HepG2 (cell line): ENCODE measurements around the gene COPZ1. TPM values are rescaled to one million over a fixed set of nuclear protein-coding genes. Genes with fewer than 3 reads are reported as not detected.

Source experiments
- ATAC-seq: fragments of 200-7000 bp; cut with Tn5 transposase; 3 replicates; pipeline ENCODE4 v1.9.1; 2020; ENCODE audit warnings: mild to moderate bottlenecking, moderate library complexity
- BruUV-seq: library from RNA; stranded (reverse); fragments of 400-500 nt; replicated peaks from 2 replicates; lab custom pipeline; 2021; lab: Mats Ljungman, UMichigan
- CTCF ChIA-PET: fragments of 300-600 bp; formaldehyde crosslinking; extraction: SDS; loops from one replicate; lab custom pipeline; 2021; ENCODE audit warnings: low total read pairs, inconsistent platforms, low intra/inter-chr PET ratio; lab: Yijun Ruan, JAX
- POLR2A ChIA-PET: fragments of 350-600 bp; sonication (Branson Sonifier 250); formaldehyde crosslinking; loops from one replicate; lab custom pipeline; 2020; ENCODE audit warnings: antibody characterized with exemption, inconsistent platforms; lab: Yijun Ruan, JAX
- DNase-seq: peaks from one replicate; pipeline ENCODE4 v3.0.0-alpha.2; 2015; ENCODE audit warnings: low spot score
- FAIRE-seq: peaks from 3 replicates; lab custom pipeline; 2011; peaks lifted over from hg19 to GRCh38; lab: Jason Lieb, UNC
- H2AFZ ChIP-seq: one replicate; pipeline ENCODE4 v1.6.1; 2011; ENCODE audit warnings: low read length, inconsistent platforms
- H3K27ac ChIP-seq: fragments of 300-600 bp; 3 replicates; pipeline ENCODE4 v1.8.0; 2011; ENCODE audit warnings: mixed run types, mild to moderate bottlenecking, mixed read lengths, low read length, inconsistent platforms; ENCODE audit not compliant: insufficient read depth; ENCODE audit errors: extremely low read length
- H3K27me3 ChIP-seq, 2 experiments: fragments of 200-600 bp in 1 of 2; 2 replicates in 1 of 2; 3 replicates in 1 of 2; pipeline versions ENCODE4 v1.6.0 to v1.8.0; 2011; ENCODE audit warnings: low read length in 2 of 2, mild to moderate bottlenecking in 2 of 2, moderate library complexity in 2 of 2, inconsistent platforms in 1 of 2; ENCODE audit not compliant: insufficient read depth in 2 of 2, control insufficient read depth in 1 of 2
- H3K36me3 ChIP-seq, 2 experiments: fragments of 200-600 bp in 1 of 2; replicated peaks in 1 of 2; 2 replicates in 1 of 2; 3 replicates in 1 of 2; pipeline versions ENCODE4 v1.5.1 to v1.8.0; 2011; ENCODE audit warnings: low read length in 2 of 2, inconsistent platforms in 1 of 2; ENCODE audit not compliant: insufficient read depth in 2 of 2, control insufficient read depth in 1 of 2
- H3K4me1 ChIP-seq: 2 replicates; pipeline ENCODE4 v1.5.1; 2012; ENCODE audit warnings: low read length, inconsistent platforms; ENCODE audit not compliant: insufficient read depth
- H3K4me2 ChIP-seq: 2 replicates; pipeline ENCODE4 v1.6.0; 2011; ENCODE audit warnings: low read depth, low read length, inconsistent platforms
- H3K4me3 ChIP-seq, 3 experiments: fragments of 200-600 bp in 1 of 3; sonication (generic), shearing (Covaris generic) in 1 of 3; replicated peaks in 1 of 3; 2 replicates each; pipeline ENCODE4 v1.5.1; 2011 to 2016; ENCODE audit warnings: low read length in 3 of 3, inconsistent platforms in 2 of 3, low read depth in 2 of 3, mild to moderate bottlenecking in 2 of 3, control low read depth in 1 of 3, mixed read lengths in 1 of 3; ENCODE audit not compliant: insufficient read depth in 1 of 3
- H3K79me2 ChIP-seq: one replicate; pipeline ENCODE4 v1.6.1; 2011; ENCODE audit warnings: low read length, inconsistent platforms; ENCODE audit not compliant: insufficient read depth
- H3K9ac ChIP-seq: 2 replicates; pipeline ENCODE4 v1.6.0; 2011; ENCODE audit warnings: mild to moderate bottlenecking, low read depth, low read length, inconsistent platforms; ENCODE audit not compliant: insufficient read depth
- H3K9me3 ChIP-seq: 2 replicates; pipeline ENCODE4 v1.5.1; 2012; ENCODE audit warnings: mild to moderate bottlenecking, low read length
- H4K20me1 ChIP-seq: 2 replicates; pipeline ENCODE4 v1.6.0; 2011; ENCODE audit warnings: inconsistent platforms, mild to moderate bottlenecking, low read length, moderate library complexity; ENCODE audit not compliant: insufficient read depth
- ATAD3A ChIP-seq: sonication (generic); formaldehyde crosslinking; IDR thresholded peaks from 2 replicates; pipeline ENCODE4 v1.4.0; 2020; ENCODE audit warnings: missing genetic modification reagents
- CTCF ChIP-seq: sonication (generic); formaldehyde crosslinking; IDR thresholded peaks from 2 replicates; pipeline ENCODE4 v1.5.0; 2020; ENCODE audit warnings: mild to moderate bottlenecking, missing genetic modification reagents, moderate library complexity
- ZNF407 ChIP-seq: sonication (generic); formaldehyde crosslinking; IDR thresholded peaks from one replicate; pipeline ENCODE4 v1.5.1; 2020; ENCODE audit warnings: mild to moderate bottlenecking, missing genetic modification reagents; ENCODE audit errors: not compliant biosample characterization
- ZNF878 ChIP-seq: sonication (generic); formaldehyde crosslinking; IDR thresholded peaks from 2 replicates; pipeline ENCODE4 v1.8.1; 2023; ENCODE audit warnings: mild to moderate bottlenecking, missing genetic modification reagents, moderate library complexity
- WGBS: methylation state at CpG from one replicate; pipeline ENCODE4 v1.1.6; 2017; ENCODE audit warnings: low lambda C conversion rate; 5-methylcytosine and 5-hydroxymethylcytosine counted together
- in situ Hi-C: cut with HindIII; loops from 2 replicates; pipeline ENCODE4 v1.10.0; 2017; ENCODE audit warnings: low pct_unique_long_range_greater_than_20kb; ENCODE audit not compliant: extremely low pct_ligation_motif_present
- intact Hi-C: fragments of 100-400 bp; cut with micrococcal nuclease; formaldehyde crosslinking; loops from one replicate; pipeline ENCODE4 v1.10.0; 2022; ENCODE audit not compliant: unreplicated experiment
- polyA plus RNA-seq, 8 experiments: library from polyadenylated mRNA; depleted of rRNA in 3 of 8; stranded (reverse) in 7 of 8; unstranded in 1 of 8; fragments of >200 nt; fragmentation: Illumina TruSeq in 4 of 8; extraction: Trizol in 4 of 8; gene quantifications; 2 replicates each; pipeline versions ENCODE4 v1.2.1 to v1.2.3, GENCODE V29; 2011 to 2016; ENCODE audit warnings: low read depth in 4 of 8, missing spikeins in 1 of 8, mixed read lengths in 1 of 8; ENCODE audit not compliant: insufficient read depth in 1 of 8
- total RNA-seq, 5 experiments: library from RNA; depleted of rRNA; stranded (reverse); fragments of >200 nt; fragmentation: Illumina TruSeq; extraction: Trizol; gene quantifications; 2 replicates each; pipeline ENCODE4 v1.2.3, GENCODE V29; 2016; ENCODE audit warnings: low read depth in 1 of 5
- TF ChIP-seq, protein P1 (sequence below): sonication (generic); formaldehyde crosslinking; IDR thresholded peaks from 2 replicates; pipeline ENCODE4 v1.5.0; 2020; ENCODE audit warnings: missing genetic modification reagents
- TF ChIP-seq, protein P2 (sequence below): sonication (generic); formaldehyde crosslinking; IDR thresholded peaks from 2 replicates; pipeline ENCODE4 v1.5.0; 2020; ENCODE audit warnings: mild to moderate bottlenecking, missing genetic modification reagents

The COPZ1 gene
- total and polyA plus RNA-seq, 2 of the 13 experiments (the other 11 are each of a cell fraction or from before 2014, with no cell fraction given): 125 to 184 TPM

DNA sequence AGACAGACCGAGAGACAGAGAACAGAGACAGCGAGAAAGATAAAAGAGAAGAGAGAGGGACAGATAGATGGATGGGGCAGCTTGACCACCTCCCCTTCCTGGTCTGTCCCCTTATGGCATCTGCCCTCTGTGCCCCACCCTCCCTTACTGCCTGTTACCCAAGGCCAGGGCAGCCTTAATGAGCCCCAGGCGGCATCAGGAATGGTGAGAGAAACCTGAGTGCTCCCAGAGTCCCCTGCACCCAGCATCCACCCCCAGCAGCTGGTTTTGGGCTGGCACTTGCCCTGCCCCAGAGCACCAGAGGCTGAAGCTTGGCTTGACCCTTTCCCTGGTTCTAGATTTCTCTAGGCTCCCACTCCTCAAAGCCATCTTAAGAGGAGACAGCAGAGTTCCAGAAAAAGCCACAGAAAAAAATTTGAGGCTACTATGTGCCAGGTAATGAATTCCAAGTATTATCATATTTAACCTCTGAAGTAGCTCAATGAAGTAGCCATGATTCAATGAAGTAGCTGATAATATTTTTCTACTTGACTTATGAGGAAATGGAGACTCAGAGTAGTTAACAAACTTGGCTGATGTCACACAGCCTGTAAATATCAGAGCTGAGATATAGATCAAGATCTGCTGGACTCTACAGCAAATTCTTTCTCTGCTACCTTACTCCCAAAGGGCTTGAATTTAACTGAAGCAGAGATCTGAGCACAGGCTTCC, 61.6 kb downstream of the COPZ1 start (continued):
- no peak for TF ChIP-seq ATAD3A (CRISPR knock-in tag)
- TF ChIP-seq, protein P1, sequence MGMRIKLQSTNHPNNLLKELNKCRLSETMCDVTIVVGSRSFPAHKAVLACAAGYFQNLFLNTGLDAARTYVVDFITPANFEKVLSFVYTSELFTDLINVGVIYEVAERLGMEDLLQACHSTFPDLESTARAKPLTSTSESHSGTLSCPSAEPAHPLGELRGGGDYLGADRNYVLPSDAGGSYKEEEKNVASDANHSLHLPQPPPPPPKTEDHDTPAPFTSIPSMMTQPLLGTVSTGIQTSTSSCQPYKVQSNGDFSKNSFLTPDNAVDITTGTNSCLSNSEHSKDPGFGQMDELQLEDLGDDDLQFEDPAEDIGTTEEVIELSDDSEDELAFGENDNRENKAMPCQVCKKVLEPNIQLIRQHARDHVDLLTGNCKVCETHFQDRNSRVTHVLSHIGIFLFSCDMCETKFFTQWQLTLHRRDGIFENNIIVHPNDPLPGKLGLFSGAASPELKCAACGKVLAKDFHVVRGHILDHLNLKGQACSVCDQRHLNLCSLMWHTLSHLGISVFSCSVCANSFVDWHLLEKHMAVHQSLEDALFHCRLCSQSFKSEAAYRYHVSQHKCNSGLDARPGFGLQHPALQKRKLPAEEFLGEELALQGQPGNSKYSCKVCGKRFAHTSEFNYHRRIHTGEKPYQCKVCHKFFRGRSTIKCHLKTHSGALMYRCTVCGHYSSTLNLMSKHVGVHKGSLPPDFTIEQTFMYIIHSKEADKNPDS (CRISPR knock-in tag): no peak
- no peak for TF ChIP-seq CTCF (CRISPR knock-in tag)

GRCh38 chr12:54387114-54387467, 62.2 kb downstream of the COPZ1 start:
- Histone ChIP-seq H3K9me3 (no peaks in the 10 kb centered on the region), H3K27ac (no peak overlapping the region), H3K79me2 (no peaks in the 10 kb centered on the region), H3K9ac (no peak overlapping the region), H2AFZ (no peak overlapping the region), H4K20me1 (no peaks in the 10 kb centered on the region), H3K36me3 (no peaks in the 10 kb centered on the region), H3K4me1 (peaks cover 33% of the 10 kb centered on the region), H3K4me2 (no peak overlapping the region), H3K27me3 (peaks cover 2 to 7% of the 10 kb centered on the region in 2 experiments; a peak in 4 of 5 replicates), H3K4me3 (no peak overlapping the region)
- POLR2A ChIA-PET: no interaction called here
- in situ Hi-C loops (no loop called here), intact Hi-C loops (no loop called here)
- ATAC-seq: no peak
- WGBS: 76% methylated on average over 3 of the region's 3 CpGs
- BruUV-seq: no TSS peak
- DNase-seq: no peak
- no peak for FAIRE-seq
- CTCF ChIA-PET: no interaction called here
- no peak for TF ChIP-seq ZNF878 (CRISPR knock-in tag)
- TF ChIP-seq, protein P2, sequence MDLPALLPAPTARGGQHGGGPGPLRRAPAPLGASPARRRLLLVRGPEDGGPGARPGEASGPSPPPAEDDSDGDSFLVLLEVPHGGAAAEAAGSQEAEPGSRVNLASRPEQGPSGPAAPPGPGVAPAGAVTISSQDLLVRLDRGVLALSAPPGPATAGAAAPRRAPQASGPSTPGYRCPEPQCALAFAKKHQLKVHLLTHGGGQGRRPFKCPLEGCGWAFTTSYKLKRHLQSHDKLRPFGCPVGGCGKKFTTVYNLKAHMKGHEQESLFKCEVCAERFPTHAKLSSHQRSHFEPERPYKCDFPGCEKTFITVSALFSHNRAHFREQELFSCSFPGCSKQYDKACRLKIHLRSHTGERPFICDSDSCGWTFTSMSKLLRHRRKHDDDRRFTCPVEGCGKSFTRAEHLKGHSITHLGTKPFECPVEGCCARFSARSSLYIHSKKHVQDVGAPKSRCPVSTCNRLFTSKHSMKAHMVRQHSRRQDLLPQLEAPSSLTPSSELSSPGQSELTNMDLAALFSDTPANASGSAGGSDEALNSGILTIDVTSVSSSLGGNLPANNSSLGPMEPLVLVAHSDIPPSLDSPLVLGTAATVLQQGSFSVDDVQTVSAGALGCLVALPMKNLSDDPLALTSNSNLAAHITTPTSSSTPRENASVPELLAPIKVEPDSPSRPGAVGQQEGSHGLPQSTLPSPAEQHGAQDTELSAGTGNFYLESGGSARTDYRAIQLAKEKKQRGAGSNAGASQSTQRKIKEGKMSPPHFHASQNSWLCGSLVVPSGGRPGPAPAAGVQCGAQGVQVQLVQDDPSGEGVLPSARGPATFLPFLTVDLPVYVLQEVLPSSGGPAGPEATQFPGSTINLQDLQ: no peak
- no peak for TF ChIP-seq ZNF407
